NB4 (cell line): Measurements from ENCODE around the gene CAMK2D.

ENCODE experiments used
- CTCF ChIP-seq: IDR thresholded peaks from one replicate; pipeline ENCODE4 v1.5.1; 2012; ENCODE audit warnings: low read depth, low read length
- MYC ChIP-seq: IDR thresholded peaks from 2 replicates; pipeline ENCODE4 v1.6.1; 2011; ENCODE audit warnings: low read depth, low read length
- POLR2A ChIP-seq: IDR thresholded peaks from 2 replicates; pipeline ENCODE4 v1.6.1; 2011; ENCODE audit warnings: mild to moderate bottlenecking; ENCODE audit not compliant: insufficient read length; ENCODE audit errors: extremely low read depth

DNA sequence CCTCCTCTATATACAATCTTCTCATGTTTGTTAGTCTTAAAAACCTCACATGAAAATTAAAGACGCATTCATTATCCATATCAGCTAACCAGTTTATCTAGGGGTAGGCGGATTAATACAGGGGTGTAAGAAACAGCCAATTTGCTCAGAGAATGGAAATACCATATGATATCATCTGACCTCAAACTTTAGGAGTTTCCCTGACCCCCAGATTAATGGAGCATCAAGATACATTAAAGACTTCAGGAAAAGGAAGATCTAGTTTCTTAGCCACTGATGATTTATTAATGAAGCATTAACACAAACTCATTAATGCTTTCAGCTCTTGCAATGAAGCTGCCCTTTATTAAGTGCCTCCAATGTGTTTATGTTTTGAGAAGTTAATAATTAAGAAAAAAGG, 67.5 kb downstream of the CAMK2D start:
- TF ChIP-seq CTCF (no peak), POLR2A (no peak), MYC (no peak)
